ENCODE measurements around the gene MAP3K13.
"Not testable (repeated sequence)": the region's sequence is repeated elsewhere in the genome, so short reads cannot be mapped to it uniquely, and the experiment has no call there.

MAP3K13 gene

GRCh38 chr3:185399737-185400667 is 37.1 kb downstream of the MAP3K13 start:
- peak; percentile 11 for DNase-seq

GRCh38 chr3:185400866-185401265 is 37.9 kb downstream of the MAP3K13 start:
- DNase-seq = no peak

- peak; percentile 33 for DNase-seq
Measured at GRCh38 chr3:185401319-185401955, 38.5 kb downstream of the MAP3K13 start.

GRCh38 chr3:185402561-185402960 is 39.6 kb downstream of the MAP3K13 start:
- DNase-seq = peak; percentile 64

DNA sequence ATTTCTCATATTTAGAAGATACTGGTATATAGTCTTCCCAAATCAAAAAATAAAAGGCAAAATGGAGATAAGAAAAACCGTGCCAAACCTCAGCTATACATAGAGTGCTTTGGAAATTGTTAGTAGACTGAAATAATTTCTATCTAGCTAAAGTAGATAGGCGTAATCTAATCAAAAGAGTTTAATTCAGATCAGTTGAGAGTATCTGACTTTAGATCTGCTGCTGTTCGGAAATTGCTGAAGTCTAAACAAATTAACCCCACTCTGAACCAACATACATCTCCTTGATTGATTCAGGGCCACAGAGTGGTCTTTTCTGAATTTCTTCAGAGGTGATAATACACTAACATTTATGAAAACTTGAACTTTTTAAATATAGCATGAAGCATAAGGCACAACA is 40.1 kb downstream of the MAP3K13 start:
- no peak for DNase-seq

DNA sequence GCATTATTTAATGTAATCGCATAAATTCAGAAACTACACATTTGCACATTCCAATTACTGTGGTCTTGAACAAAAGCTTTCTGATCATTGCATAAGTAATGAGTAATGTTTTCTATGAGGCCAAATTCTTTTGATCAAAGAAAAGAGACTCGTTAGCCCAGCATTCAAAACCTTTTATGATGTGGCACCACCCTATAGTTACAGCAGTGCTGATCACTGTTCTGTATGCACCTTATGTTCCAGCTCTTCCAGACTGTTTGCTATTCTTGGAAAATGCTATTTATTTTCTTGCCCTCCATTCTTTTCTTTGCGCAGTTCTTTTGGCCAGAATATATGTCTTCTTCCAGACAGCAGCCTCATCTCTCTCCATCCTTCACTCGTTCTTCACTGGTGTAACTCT is 42.3 kb downstream of the MAP3K13 start:
- DNase-seq = no peak

- DNase-seq = no peak
Measured at GRCh38 chr3:185405664-185406063, 42.7 kb downstream of the MAP3K13 start.

GRCh38 chr3:185406121-185406620 is 43.2 kb downstream of the MAP3K13 start:
- DNase-seq = no peak

DNA sequence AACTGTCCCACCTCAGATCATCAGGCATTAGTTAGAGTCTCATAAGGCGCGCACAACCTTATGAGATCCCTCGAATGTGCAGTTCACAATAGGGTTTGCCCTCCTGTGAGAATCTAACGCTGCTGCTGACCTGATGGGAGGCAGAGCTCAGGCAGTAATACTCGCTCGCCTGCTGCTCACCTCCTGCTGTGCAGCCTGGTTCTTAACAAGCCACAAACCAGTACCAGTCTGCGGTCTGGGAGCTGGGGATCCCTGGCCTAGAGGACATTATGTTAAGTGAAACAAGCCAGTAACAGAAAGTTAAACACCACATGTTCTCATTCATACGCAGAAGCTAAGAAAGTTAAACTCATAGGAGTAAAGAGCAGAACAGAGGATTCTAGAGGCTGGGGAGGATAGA is 47.0 kb downstream of the MAP3K13 start:
- DNase-seq = no peak

GRCh38 chr3:185411133-185411532 is 48.2 kb downstream of the MAP3K13 start:
- no peak for DNase-seq

DNA sequence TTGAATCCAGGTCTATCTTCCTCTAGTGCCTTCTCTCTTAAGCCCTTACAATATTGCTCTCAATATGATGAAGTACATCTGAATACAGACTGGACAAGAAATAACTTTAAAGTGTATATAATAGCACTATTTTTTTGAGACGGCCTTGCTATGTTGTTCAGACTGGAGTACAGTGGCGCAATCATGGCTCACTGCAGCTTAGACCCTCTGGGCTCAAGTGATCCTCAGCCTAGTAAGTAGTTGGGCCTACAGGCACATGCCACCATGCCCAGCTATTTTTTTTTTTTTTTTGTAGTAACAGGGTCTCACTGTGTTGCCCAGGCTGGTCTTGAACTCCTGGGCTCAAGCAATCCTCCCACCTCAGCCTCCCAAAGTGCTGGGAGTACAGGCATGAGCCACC is 53.6 kb downstream of the MAP3K13 start:
- DNase-seq = no peak

DNA sequence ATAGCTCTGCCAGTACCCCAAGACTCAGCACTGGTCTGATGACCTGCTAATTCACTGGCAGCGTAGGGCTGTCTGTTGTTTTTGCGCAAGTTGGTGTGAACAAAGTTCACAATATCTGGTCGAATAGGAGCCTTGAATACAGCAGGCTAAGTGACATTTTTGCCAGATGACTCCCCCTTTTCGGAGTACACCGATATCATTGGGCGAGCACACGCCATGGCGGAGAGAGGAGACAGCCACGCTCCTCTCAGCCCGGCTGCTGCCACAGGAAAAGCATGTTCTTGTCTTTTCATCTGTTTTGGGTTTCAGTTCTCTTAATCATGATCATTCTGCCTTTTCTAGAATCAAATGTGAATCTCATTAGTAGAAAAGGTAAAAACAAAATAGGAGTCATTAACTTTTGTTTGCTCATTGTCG is 55.6 kb downstream of the MAP3K13 start:
- not testable (repeated sequence) for DNase-seq

DNA sequence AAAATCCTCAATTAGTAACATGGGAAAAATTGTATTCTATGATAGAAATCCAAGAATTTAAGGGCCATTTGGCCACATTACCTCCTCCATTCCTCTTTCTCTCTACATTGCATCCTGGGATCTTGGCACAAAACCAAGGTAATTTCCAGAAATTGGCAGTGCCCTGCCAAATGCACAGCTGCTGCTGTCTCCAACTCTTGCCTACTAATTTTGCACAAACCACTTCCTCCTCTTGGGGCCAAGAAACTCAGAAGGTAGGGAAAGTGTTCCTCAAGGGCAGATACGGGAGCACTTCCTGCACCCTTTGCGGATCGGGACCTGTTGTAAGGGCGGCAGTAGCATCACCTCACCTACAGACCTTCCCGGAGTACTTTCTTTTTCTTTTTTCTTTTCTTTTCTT is 57.8 kb downstream of the MAP3K13 start:
- DNase-seq = no peak

DNA sequence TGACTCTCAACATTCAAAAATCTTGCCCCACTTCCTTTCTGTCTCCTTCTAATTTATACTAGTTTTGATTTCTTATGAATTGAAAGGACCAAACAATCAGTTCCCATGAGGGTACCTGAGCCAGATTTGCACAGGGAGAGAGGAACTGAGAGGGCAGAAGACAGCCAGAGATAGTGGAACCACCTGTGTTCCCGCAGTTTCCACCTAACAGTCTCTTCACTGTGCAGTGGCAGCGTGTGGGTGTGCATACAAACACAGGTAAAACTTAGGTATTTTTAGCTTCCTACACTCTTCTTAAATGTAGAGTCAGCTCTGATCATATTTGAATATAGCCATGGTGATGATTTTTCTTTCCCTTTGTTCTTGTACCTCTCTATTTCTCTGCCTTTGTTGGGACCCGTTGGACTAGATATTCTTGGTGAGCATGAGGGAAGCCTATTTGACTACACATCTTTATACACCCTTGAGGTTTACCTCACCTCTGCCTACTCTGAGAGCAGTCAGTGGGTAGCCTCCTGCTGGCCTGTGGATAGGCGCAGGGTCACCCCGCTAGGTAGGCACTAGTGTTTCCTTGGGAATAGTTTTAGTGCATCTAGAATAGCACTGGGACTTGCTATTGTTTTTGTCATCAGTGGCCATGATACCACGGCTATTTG is 58.8 kb downstream of the MAP3K13 start:
- no peak for DNase-seq

GRCh38 chr3:185422677-185423076 is 59.7 kb downstream of the MAP3K13 start:
- no peak for DNase-seq

GRCh38 chr3:185423178-185423577 is 60.2 kb downstream of the MAP3K13 start:
- peak; percentile 9 for DNase-seq

- no peak for DNase-seq
Measured at GRCh38 chr3:185424435-185424834, 61.5 kb downstream of the MAP3K13 start.

DNA sequence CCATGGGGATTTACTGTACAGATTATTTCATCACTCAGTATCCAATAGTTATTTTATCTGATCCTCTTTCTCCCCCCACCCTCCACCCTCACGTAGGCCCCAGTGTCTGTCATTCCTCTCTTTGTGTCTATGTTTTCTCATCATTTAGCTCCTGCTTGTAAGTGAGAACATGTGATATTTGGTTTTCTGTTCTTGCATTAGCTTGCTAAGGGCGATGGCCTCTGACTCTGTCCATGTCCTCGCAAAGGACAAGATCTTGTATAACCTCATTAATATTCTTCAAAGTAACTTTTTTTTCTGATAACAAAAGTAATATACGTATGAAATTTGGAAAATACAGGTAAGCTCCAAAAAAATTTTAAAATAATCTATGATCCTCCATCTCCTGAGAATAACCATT is 67.4 kb downstream of the MAP3K13 start:
- DNase-seq = no peak

- DNase-seq = no peak
Measured at GRCh38 chr3:185439745-185440466, 77.0 kb downstream of the MAP3K13 start.

GRCh38 chr3:185442031-185442430 is 79.1 kb downstream of the MAP3K13 start:
- no peak for DNase-seq

DNA sequence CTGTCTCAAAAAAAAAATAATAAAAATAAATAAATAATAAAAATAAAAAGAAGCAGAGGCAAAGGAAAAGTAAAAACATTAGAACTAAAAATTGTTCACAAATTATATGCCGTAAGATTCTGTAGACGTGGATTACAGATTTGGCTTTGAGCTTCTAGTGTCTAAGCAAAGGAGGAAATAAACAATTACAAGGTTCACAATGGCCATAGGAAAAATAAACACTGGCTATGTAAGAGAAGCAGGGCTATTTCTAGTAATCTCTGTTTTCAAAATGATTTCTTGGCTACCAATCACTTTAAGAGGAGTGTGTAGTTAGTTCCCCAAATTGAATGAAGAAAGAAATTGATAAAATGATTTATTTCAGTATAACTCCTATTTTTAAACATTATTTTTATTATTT is 81.4 kb downstream of the MAP3K13 start:
- DNase-seq = no peak

GRCh38 chr3:185448107-185448506 is 85.2 kb downstream of the MAP3K13 start:
- no peak for DNase-seq

GRCh38 chr3:185451432-185451831 is 88.5 kb downstream of the MAP3K13 start:
- DNase-seq = not testable (repeated sequence)

All from fibroblast of skin of right biceps (primary cell).